HG03575 (cell line): ENCODE results near the gene TOLLIP.

Experiments
- ATAC-seq: cut with Tn5 transposase; IDR thresholded peaks from one replicate; pipeline ENCODE4 v1.9.1; 2021; ENCODE audit not compliant: unreplicated experiment, insufficient number of reproducible peaks, low FRiP score; ENCODE audit errors: extremely low read depth

Gene TOLLIP

GRCh38 chr11:1242289-1242688 lies 67.1 kb downstream of the TOLLIP start:
- ATAC-seq = no peak

- ATAC-seq = no peak
Observed at GRCh38 chr11:1241706-1242105, 67.7 kb downstream of the TOLLIP start.

GRCh38 chr11:1240771-1241170 lies 68.7 kb downstream of the TOLLIP start:
- no peak for ATAC-seq

- no peak for ATAC-seq
Observed at GRCh38 chr11:1239596-1240205, 69.7 kb downstream of the TOLLIP start.

GRCh38 chr11:1238767-1239595 lies 70.5 kb downstream of the TOLLIP start:
- no peak for ATAC-seq

GRCh38 chr11:1237851-1238250 lies 71.6 kb downstream of the TOLLIP start:
- ATAC-seq = no peak

- no peak for ATAC-seq
Observed at GRCh38 chr11:1237128-1237580, 72.3 kb downstream of the TOLLIP start.

GRCh38 chr11:1236316-1237127 lies 72.9 kb downstream of the TOLLIP start:
- no peak for ATAC-seq

GRCh38 chr11:1235901-1236315 lies 73.5 kb downstream of the TOLLIP start:
- no peak for ATAC-seq

- ATAC-seq = no peak
Observed at GRCh38 chr11:1235306-1235900, 74.0 kb downstream of the TOLLIP start.

- no peak for ATAC-seq
Observed at GRCh38 chr11:1234771-1235305, 74.6 kb downstream of the TOLLIP start.

GRCh38 chr11:1234054-1234720 lies 75.2 kb downstream of the TOLLIP start:
- no peak for ATAC-seq

- no peak for ATAC-seq
Observed at GRCh38 chr11:1233351-1234053, 75.9 kb downstream of the TOLLIP start.

- ATAC-seq = no peak
Observed at GRCh38 chr11:1232883-1233321, 76.5 kb downstream of the TOLLIP start.

- ATAC-seq = no peak
Observed at GRCh38 chr11:1232021-1232882, 77.2 kb downstream of the TOLLIP start.

- no peak for ATAC-seq
Observed at GRCh38 chr11:1231396-1232020, 77.9 kb downstream of the TOLLIP start.
